ENCODE data around the gene SLC35F1. TPM values are rescaled to one million over a fixed set of nuclear protein-coding genes. Genes with fewer than 3 reads are reported as not detected.

Gene SLC35F1
- total RNA-seq, 1 experiment from 2014 or later: not detected

DNA sequence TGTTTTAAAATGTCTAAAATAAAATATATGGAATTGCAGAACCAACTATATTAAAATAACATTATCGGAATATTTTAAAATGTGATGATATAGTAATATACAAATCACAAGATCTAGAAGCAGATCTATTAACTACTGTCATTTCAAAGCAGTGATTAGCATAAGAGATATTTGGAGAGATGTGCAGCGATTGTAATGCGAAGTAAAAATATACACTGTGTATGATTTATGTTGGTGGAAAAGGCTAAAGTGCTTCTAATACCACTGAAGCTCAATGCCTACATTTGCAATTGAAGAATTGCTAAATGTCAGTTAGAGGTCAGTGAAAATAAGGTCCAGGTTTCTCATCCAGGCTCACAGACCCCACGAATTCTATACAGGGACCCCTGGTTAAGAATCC lies 392.4 kb downstream of the SLC35F1 start:
- Histone ChIP-seq H3K27ac (no peak overlapping the region), H2AFZ (no peak overlapping the region), H3K4me1 (replicated peaks; ENCODE audit: insufficient read depth) (no peaks in the 10 kb centered on the region), H3K4me2 (no peak overlapping the region), H3K9me3 (ENCODE audit: insufficient read depth, low read depth) (no peaks in the 10 kb centered on the region), H3K9me2 (ENCODE audit: insufficient read depth) (0 out of 2 replicates have a peak, but pooled peaks cover 3% of the 10 kb centered on the region), H3K4me3 (no peak overlapping the region), H4K20me1 (ENCODE audit: insufficient read depth) (no peaks in the 10 kb centered on the region), H3K27me3 (ENCODE audit: insufficient read depth, low read depth) (no peaks in the 10 kb centered on the region), H3K36me3 (ENCODE audit: low read depth) (no peaks in the 10 kb centered on the region), H3F3A (ENCODE audit: insufficient read depth, low read depth) (no peaks in the 10 kb centered on the region), H3K79me2 (ENCODE audit: low read depth) (no peaks in the 10 kb centered on the region)
- TF ChIP-seq, protein P1, sequence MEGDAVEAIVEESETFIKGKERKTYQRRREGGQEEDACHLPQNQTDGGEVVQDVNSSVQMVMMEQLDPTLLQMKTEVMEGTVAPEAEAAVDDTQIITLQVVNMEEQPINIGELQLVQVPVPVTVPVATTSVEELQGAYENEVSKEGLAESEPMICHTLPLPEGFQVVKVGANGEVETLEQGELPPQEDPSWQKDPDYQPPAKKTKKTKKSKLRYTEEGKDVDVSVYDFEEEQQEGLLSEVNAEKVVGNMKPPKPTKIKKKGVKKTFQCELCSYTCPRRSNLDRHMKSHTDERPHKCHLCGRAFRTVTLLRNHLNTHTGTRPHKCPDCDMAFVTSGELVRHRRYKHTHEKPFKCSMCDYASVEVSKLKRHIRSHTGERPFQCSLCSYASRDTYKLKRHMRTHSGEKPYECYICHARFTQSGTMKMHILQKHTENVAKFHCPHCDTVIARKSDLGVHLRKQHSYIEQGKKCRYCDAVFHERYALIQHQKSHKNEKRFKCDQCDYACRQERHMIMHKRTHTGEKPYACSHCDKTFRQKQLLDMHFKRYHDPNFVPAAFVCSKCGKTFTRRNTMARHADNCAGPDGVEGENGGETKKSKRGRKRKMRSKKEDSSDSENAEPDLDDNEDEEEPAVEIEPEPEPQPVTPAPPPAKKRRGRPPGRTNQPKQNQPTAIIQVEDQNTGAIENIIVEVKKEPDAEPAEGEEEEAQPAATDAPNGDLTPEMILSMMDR (conservative IDR thresholded peaks at IDR 0.05): no peak
- TF ChIP-seq EZH2 (IDR thresholded peaks at IDR 0.05; ENCODE audit: low read depth): no peak
- CTCF ChIA-PET: no interaction called here
- no TSS peak for BruUV-seq (replicated peaks)
- intact Hi-C loops (cut with micrococcal nuclease; ENCODE audit: unreplicated experiment): no loop called here
- POLR2A ChIA-PET (ENCODE audit: unreplicated experiment): no interaction called here
- DNase-seq: no peak

- no peak for TF ChIP-seq EZH2 (IDR thresholded peaks at IDR 0.05; ENCODE audit: low read depth)
- TF ChIP-seq, protein P1 (conservative IDR thresholded peaks at IDR 0.05): no peak
- no peaks in the 10 kb centered on the region for H3F3A ChIP-seq (ENCODE audit: insufficient read depth, low read depth)
- intact Hi-C loops (cut with micrococcal nuclease; ENCODE audit: unreplicated experiment): no loop called here
- ChIA-PET POLR2A (ENCODE audit: unreplicated experiment) (no interaction called here), CTCF (no interaction called here)
- no peak overlapping the region for H3K4me2 ChIP-seq
- no peaks in the 10 kb centered on the region for H3K36me3 ChIP-seq (ENCODE audit: low read depth)
- H4K20me1 ChIP-seq (ENCODE audit: insufficient read depth): no peaks in the 10 kb centered on the region
- H3K79me2 ChIP-seq (ENCODE audit: low read depth): no peaks in the 10 kb centered on the region
- H3K4me1 ChIP-seq (replicated peaks; ENCODE audit: insufficient read depth): no peaks in the 10 kb centered on the region
- BruUV-seq (replicated peaks): no TSS peak
- no peak overlapping the region for H3K4me3 ChIP-seq
- DNase-seq: no peak
- no peaks in the 10 kb centered on the region for H3K9me2 ChIP-seq (ENCODE audit: insufficient read depth)
- H3K27me3 ChIP-seq (ENCODE audit: insufficient read depth, low read depth): no peaks in the 10 kb centered on the region
- no peak overlapping the region for H3K27ac ChIP-seq
- no peak overlapping the region for H2AFZ ChIP-seq
- no peaks in the 10 kb centered on the region for H3K9me3 ChIP-seq (ENCODE audit: insufficient read depth, low read depth)
Measured at GRCh38 chr6:118304321-118304720, 397.3 kb downstream of the SLC35F1 start.

DNA sequence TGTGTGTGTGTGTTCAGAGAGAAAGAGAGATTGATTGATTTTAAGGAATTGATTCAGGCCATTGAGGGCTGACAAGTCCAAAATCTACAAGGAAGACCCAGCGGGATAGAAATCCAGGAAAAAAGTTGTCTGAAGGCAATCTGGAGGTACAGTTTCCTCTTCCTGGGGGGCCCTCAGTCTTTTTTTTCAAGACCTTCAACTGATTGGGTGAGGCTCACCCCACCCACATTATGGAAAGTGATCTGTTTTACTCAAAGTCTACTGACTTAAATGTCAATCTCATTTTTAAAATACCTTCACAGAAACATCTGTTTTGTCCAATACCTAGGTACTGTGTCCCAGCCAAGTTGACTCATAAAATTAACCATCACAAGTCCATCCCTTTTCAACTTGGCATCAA lies 398.0 kb downstream of the SLC35F1 start:
- H2AFZ ChIP-seq: no peak overlapping the region
- no peaks in the 10 kb centered on the region for H3K27me3 ChIP-seq (ENCODE audit: insufficient read depth, low read depth)
- no peak for TF ChIP-seq EZH2 (IDR thresholded peaks at IDR 0.05; ENCODE audit: low read depth)
- TF ChIP-seq, protein P1 (conservative IDR thresholded peaks at IDR 0.05): no peak
- no peaks in the 10 kb centered on the region for H4K20me1 ChIP-seq (ENCODE audit: insufficient read depth)
- no peaks in the 10 kb centered on the region for H3K9me3 ChIP-seq (ENCODE audit: insufficient read depth, low read depth)
- POLR2A ChIA-PET (ENCODE audit: unreplicated experiment): no interaction called here
- H3K9me2 ChIP-seq (ENCODE audit: insufficient read depth): no peaks in the 10 kb centered on the region
- DNase-seq: no peak
- H3K4me1 ChIP-seq (replicated peaks; ENCODE audit: insufficient read depth): no peaks in the 10 kb centered on the region
- no peaks in the 10 kb centered on the region for H3F3A ChIP-seq (ENCODE audit: insufficient read depth, low read depth)
- H3K27ac ChIP-seq: no peak overlapping the region
- intact Hi-C loops (cut with micrococcal nuclease; ENCODE audit: unreplicated experiment): no loop called here
- CTCF ChIA-PET: no interaction called here
- no peaks in the 10 kb centered on the region for H3K36me3 ChIP-seq (ENCODE audit: low read depth)
- no TSS peak for BruUV-seq (replicated peaks)
- no peak overlapping the region for H3K4me2 ChIP-seq
- H3K4me3 ChIP-seq: no peak overlapping the region
- H3K79me2 ChIP-seq (ENCODE audit: low read depth): no peaks in the 10 kb centered on the region

Data from PC-9 (cell line).